ENCODE results near the gene LRRN3. TPM values are rescaled to one million over a fixed set of nuclear protein-coding genes. Genes with fewer than 3 reads are reported as not detected.

LRRN3 gene
- total RNA-seq, 1 experiment from 2014 or later: not detected

DNA sequence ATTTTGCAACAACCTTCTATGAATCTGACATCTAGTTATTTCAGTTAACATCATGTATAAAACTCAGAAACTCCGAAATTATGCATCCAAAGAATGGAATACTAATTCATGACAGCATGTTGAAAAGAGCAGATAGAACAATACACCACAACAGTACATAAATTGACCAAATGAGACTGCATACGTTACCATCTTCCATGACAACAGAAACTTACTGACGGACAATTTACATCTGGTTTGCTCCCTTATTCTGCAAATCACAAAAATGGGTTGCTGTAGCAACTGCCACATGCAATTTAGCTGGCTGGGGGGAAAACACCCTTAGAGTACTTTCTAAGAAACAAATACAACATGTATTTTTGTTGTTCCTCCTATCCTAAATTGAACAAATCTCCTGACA lies 14.3 kb downstream of the LRRN3 start:
- peaks cover 9% of the 10 kb centered on the region for H3K4me1 ChIP-seq (replicated peaks; ENCODE audit: insufficient read depth)
- no peak overlapping the region for H3K4me2 ChIP-seq
- H3K9me3 ChIP-seq (ENCODE audit: insufficient read depth, low read depth): no peaks in the 10 kb centered on the region
- H3K9me2 ChIP-seq (ENCODE audit: insufficient read depth): 0 out of 2 replicates have a peak, but pooled peaks cover 8% of the 10 kb centered on the region
- ChIA-PET POLR2A (ENCODE audit: unreplicated experiment) (no interaction called here), CTCF (no interaction called here)
- no peak overlapping the region for H3K4me3 ChIP-seq
- no peak overlapping the region for H2AFZ ChIP-seq
- H3K79me2 ChIP-seq (ENCODE audit: low read depth): no peaks in the 10 kb centered on the region
- H3F3A ChIP-seq (ENCODE audit: insufficient read depth, low read depth): no peaks in the 10 kb centered on the region
- H4K20me1 ChIP-seq (ENCODE audit: insufficient read depth): no peaks in the 10 kb centered on the region
- no peak overlapping the region for H3K27ac ChIP-seq
- no TSS peak for BruUV-seq (replicated peaks)
- TF ChIP-seq, protein P1, sequence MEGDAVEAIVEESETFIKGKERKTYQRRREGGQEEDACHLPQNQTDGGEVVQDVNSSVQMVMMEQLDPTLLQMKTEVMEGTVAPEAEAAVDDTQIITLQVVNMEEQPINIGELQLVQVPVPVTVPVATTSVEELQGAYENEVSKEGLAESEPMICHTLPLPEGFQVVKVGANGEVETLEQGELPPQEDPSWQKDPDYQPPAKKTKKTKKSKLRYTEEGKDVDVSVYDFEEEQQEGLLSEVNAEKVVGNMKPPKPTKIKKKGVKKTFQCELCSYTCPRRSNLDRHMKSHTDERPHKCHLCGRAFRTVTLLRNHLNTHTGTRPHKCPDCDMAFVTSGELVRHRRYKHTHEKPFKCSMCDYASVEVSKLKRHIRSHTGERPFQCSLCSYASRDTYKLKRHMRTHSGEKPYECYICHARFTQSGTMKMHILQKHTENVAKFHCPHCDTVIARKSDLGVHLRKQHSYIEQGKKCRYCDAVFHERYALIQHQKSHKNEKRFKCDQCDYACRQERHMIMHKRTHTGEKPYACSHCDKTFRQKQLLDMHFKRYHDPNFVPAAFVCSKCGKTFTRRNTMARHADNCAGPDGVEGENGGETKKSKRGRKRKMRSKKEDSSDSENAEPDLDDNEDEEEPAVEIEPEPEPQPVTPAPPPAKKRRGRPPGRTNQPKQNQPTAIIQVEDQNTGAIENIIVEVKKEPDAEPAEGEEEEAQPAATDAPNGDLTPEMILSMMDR (conservative IDR thresholded peaks at IDR 0.05): no peak
- no peaks in the 10 kb centered on the region for H3K36me3 ChIP-seq (ENCODE audit: low read depth)
- intact Hi-C loops (cut with micrococcal nuclease; ENCODE audit: unreplicated experiment): no loop called here
- no peaks in the 10 kb centered on the region for H3K27me3 ChIP-seq (ENCODE audit: insufficient read depth, low read depth)
- DNase-seq: no peak

DNA sequence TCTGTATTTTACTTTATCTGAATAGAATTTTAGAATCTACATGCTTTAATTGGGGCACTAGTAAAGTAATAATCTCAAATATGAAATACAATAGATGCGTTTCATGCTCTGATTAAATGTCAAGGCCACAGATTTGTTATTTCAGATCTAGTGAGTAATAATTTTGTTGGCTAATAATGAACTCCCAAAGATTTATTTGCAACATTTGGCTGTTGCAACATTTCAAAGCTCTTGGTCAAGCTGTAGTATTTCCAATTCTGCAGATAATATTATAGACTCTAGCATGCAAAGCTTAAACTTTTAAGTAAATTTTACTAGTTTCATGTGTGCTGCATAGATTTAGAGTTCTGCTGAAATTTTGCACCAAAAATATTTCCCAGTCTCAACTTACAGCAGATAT lies 16.7 kb downstream of the LRRN3 start:
- Histone ChIP-seq H3F3A (ENCODE audit: insufficient read depth, low read depth) (no peaks in the 10 kb centered on the region), H3K36me3 (ENCODE audit: low read depth) (no peaks in the 10 kb centered on the region), H3K79me2 (ENCODE audit: low read depth) (no peaks in the 10 kb centered on the region), H3K4me2 (no peak overlapping the region), H3K4me3 (no peak overlapping the region), H3K27ac (no peak overlapping the region), H3K27me3 (ENCODE audit: insufficient read depth, low read depth) (no peaks in the 10 kb centered on the region), H2AFZ (no peak overlapping the region), H4K20me1 (ENCODE audit: insufficient read depth) (no peaks in the 10 kb centered on the region), H3K9me2 (ENCODE audit: insufficient read depth) (0 out of 2 replicates have a peak, but pooled peaks cover 8% of the 10 kb centered on the region), H3K9me3 (ENCODE audit: insufficient read depth, low read depth) (no peaks in the 10 kb centered on the region), H3K4me1 (replicated peaks; ENCODE audit: insufficient read depth) (peaks cover 9% of the 10 kb centered on the region)
- TF ChIP-seq, protein P1 (conservative IDR thresholded peaks at IDR 0.05): no peak
- no peak for TF ChIP-seq EZH2 (IDR thresholded peaks at IDR 0.05; ENCODE audit: low read depth)
- no peak for DNase-seq
- ChIA-PET CTCF (no interaction called here), POLR2A (ENCODE audit: unreplicated experiment) (no interaction called here)
- intact Hi-C loops (cut with micrococcal nuclease; ENCODE audit: unreplicated experiment): no loop called here
- BruUV-seq (replicated peaks): no TSS peak

DNA sequence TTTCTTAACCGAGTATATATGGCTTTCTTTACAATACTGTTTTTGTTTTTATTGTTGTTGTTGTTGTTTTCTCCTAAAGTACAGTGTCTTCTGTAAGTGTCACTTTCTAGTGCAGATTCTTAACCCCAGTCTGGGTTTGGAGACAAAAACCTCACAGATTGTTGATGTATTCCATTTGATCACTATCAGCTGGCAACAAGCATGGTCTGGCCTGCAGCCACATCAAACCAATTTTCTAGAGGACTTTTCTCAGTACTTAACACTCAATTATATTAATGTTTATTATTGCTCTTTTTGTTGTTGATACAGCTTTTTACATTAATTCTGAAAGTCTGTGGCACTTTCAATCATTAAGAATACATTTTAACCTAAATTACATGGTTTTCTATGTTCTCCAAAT lies 17.1 kb downstream of the LRRN3 start:
- Histone ChIP-seq H3K9me3 (ENCODE audit: insufficient read depth, low read depth) (no peaks in the 10 kb centered on the region), H3K79me2 (ENCODE audit: low read depth) (no peaks in the 10 kb centered on the region), H3K27me3 (ENCODE audit: insufficient read depth, low read depth) (no peaks in the 10 kb centered on the region), H2AFZ (no peak overlapping the region), H3K36me3 (ENCODE audit: low read depth) (no peaks in the 10 kb centered on the region), H3K27ac (no peak overlapping the region), H3F3A (ENCODE audit: insufficient read depth, low read depth) (no peaks in the 10 kb centered on the region), H3K4me2 (no peak overlapping the region), H3K4me3 (no peak overlapping the region), H3K9me2 (ENCODE audit: insufficient read depth) (0 out of 2 replicates have a peak, but pooled peaks cover 8% of the 10 kb centered on the region), H3K4me1 (replicated peaks; ENCODE audit: insufficient read depth) (peaks cover 9% of the 10 kb centered on the region), H4K20me1 (ENCODE audit: insufficient read depth) (no peaks in the 10 kb centered on the region)
- DNase-seq: no peak
- TF ChIP-seq EZH2 (IDR thresholded peaks at IDR 0.05; ENCODE audit: low read depth): no peak
- TF ChIP-seq, protein P1 (conservative IDR thresholded peaks at IDR 0.05): no peak
- BruUV-seq (replicated peaks): no TSS peak
- ChIA-PET POLR2A (ENCODE audit: unreplicated experiment) (no interaction called here), CTCF (no interaction called here)
- intact Hi-C loops (cut with micrococcal nuclease; ENCODE audit: unreplicated experiment): no loop called here

All from PC-9 (cell line).